Left renal pelvis (tissue), 4 donors: ENCODE data around the gene CDC42EP1. TPM values are rescaled to one million over a fixed set of nuclear protein-coding genes. Genes with fewer than 3 reads are reported as not detected.
A peak's percentile ranks its signal among the peaks of the same experiment; 100 is the strongest.
"Not testable (repeated sequence)": the region's sequence is repeated elsewhere in the genome, so short reads cannot be mapped to it uniquely, and the experiment has no call there.

Source experiments
- DNase-seq, 4 donors: peaks; one replicate each; pipeline ENCODE4 v3.0.0-alpha.2; 2013; ENCODE audit warnings: low read depth in 4 of 4, low spot score in 3 of 4
- polyA plus RNA-seq, 4 donors: library from polyadenylated mRNA; unstranded; fragments of 120-200 nt; gene quantifications; one replicate each; pipeline ENCODE4 v1.2.1, GENCODE V29; 2013; ENCODE audit not compliant: insufficient read length in 4 of 4

The CDC42EP1 gene
- polyA plus RNA-seq, 4 donors: 35.3 to 71.5 (median 53.8) TPM

DNA sequence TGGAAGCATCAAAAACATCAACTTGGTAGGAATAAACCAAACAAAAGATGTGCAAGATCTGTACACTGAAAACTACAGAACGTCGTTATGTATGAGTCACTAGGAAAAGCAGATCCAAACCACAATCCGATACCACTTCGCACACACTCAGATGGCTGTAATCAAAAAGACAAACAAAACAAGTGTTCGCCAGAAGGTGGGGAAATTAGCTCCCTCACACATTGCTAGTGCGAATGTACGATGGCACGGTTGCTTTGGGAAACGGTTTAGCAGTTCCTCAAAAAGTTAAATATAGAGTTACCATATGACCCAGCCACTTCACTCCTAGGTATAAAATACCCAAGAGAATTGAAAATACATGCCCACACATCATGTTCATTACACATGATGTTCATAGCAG lies 26.3 kb upstream of the CDC42EP1 start:
- no peak for DNase-seq

DNA sequence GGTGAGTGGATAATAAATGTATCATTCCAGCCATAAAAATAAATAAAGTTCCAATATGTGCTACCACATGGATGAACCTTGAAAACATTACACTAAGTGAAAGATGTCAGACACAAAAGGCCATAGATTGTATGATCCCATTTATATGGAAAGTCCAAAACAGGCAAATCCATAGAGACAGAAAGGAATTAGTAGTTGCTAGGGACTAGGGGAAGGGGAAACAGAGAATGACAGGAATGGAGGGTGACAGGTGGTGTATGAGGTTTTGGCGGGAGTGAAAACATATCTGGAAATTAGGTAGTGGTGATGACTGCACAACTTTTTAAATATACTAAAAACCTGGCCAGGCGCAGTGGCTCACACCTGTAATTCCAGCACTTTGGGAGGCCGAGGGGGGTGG lies 25.8 kb upstream of the CDC42EP1 start:
- DNase-seq: no peak

DNA sequence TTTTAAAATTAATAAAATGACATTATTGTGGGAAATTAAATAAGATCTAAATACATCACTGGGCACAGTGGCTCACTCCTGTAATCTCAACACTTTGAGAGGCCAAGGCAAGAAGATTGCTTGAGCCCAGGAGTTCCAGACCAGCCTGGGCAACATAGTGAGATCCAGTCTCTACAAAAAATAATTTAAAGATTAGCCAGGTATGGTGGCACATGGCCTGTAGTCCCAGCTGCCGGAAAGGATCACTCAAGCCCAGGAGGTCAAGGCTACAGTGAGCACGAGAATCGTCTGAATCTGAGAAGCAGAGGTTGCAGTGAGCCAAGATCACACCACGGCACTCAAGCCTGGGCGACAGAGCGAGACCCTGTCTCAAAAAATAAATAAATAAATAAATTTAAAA lies 25.1 kb upstream of the CDC42EP1 start:
- DNase-seq: no peak

DNA sequence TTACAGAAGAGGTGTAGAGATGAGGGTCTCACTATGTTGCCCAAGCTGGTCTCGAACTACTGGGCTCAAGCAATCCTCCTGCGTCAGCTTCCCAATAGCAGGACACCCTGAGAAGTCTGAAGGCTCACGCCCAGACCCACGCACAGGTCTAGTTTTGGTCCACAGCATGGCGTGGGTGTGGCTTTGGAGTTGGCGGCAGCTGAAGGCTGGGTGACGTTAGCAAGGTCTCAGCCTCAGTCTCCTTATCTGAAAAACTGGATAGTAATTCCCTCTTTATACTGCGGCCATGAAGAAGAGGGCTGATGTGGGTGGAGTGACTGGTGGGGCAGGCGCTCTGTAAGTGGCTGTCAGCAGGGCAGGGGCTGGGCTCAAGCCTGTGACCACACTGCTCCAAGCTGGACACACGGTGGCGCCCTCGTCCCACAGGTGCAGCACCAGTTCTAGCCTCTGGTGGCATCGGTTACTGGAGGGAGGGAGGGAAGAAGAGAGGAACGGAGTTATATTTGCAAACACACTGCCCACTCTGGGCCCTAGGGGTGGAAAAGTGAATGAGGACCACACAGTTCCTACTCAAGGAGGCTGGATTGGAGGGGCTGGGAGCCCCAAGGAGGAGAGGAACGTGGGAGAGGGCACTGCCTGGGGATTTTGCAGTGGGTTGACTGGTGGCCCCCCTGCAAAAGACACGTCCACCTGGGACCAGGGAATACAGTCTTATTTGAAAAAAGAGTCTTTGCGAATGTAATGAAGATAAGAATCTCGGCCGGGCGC lies 21.5 kb upstream of the CDC42EP1 start:
- DNase-seq: peak in 3 of 4 donors; percentile 82 to 88 (median 86)

DNA sequence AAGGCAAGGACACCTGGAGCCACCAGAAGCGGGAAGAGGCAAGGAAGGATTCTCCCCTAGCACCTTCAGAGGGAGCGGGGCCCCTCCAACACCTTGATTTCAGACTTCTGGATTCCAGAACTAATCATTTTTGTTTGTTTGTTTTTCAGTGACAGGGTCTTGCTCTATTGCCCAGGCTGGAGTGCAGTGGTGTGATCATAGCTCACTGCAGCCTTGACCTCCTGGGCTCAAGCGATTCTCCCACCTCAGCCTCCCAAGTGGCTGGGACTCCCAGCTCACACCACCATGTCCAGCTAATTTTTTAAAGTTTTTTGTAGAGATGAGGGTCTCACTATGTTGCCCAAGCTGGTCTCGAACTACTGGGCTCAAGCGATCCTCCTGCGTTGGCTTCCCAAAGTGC lies 20.5 kb upstream of the CDC42EP1 start:
- DNase-seq: not testable (repeated sequence)

DNA sequence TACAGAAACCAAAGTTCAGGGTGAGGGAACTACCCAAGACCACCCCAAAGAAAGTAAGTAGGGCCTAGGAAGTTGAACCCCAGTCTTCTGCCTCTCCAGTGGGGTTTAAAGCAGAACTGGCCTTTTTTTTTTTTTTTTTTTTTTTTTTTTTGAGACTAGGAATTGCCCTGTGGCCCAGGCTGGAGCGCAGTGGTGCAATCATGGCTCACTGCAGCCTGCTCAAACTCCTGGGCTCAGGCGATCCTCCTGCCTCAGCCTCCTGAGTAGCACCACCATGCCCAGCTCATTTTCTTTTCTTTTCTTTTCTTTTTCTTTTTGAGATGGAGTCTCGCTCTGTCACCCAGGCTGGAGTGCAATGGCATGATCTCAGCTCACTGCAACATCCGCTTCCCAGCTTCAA lies 17.9 kb upstream of the CDC42EP1 start:
- not testable (repeated sequence) for DNase-seq

DNA sequence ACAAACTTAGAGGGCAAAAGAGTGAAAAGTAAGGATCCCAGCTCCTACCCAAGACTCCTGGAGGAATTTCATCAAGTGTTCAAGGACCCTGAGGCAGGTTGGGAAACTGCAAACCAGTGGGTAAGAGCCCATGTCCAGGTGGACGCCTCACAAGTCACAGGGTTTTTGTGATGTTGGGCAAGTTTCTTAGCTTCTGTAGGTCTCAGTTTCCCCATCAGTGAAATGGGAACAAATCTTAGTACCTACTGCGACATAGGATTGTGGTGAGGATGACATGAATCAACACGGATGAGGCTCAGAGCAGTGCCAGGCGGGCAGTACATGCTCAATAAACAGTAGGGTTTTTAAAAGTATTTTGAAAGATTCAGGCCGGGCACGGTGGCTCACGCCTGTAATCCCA lies 17.3 kb upstream of the CDC42EP1 start:
- DNase-seq: no peak

DNA sequence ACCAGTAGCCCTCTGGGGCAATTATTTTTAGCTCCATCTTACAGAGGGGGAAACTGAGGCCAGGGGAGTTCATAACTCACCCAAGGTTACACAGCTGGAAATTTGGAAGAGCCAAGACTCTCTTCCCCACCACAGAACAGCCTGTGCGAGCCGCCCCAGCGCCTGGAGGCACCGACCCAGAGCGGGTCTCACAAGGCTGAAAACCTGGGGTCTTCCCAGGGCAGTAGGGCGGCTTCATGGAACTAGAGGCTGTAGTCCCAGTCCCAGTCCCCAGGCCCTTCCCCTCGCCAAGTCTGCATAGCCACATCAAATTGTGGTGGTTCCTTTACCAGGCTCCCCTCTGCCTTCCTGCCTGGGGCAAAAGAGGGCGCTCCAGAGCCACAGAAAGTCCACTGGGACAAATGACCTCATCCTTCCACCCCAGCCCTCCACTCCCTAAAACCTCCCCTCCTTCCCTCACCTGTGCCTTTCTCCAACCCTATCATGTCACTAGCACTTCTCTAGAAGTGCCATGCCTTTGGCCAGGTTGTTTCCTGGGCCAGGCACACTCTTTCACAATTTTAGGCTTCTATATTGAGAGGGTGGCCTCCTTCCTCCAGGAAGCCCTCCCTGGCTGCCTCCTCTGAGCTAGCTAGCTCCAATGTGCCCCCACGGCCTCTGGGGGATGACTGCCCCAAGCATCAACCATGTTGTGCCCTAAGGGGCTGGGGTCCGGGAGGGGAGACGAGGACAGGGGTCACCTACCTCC lies 15.2 kb upstream of the CDC42EP1 start:
- DNase-seq: no peak

DNA sequence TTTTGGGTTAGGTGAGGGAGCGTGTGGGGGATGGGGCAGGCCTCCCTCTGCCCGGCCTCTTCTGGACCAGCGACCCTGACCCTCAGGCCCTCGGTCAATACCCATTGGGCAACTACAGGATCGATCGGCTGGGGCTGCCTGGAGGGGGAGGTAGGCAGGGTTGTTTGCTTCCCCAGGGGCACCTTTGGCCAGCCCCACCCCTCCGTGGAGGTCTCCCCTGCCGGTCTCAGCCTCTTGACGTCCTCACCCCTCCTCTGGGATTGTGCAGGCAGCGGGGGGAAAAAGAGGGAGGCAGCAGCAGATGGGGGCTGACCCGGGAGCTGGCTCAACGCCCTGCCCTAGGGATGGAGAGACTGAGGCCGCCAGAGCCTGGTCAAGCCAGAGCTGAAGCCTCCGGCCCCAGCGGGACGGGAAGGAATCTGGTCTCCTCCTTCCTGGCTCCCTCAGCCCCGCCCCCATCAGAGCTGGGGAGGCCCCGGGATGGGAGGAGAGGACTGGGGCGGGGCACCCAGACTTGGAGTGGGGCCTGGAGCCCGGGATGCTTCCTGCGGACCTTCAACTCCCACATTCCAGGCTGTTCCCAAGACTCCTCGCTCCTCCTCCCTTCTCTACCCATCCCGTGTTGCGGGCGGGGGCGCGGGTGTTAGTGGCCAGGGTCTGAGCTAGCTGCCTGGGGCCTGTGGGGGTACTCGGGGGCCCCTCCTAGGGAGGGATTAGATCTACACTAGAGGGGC lies 14.4 kb upstream of the CDC42EP1 start:
- peak; percentile 84 to 90 (median 88) for DNase-seq

DNA sequence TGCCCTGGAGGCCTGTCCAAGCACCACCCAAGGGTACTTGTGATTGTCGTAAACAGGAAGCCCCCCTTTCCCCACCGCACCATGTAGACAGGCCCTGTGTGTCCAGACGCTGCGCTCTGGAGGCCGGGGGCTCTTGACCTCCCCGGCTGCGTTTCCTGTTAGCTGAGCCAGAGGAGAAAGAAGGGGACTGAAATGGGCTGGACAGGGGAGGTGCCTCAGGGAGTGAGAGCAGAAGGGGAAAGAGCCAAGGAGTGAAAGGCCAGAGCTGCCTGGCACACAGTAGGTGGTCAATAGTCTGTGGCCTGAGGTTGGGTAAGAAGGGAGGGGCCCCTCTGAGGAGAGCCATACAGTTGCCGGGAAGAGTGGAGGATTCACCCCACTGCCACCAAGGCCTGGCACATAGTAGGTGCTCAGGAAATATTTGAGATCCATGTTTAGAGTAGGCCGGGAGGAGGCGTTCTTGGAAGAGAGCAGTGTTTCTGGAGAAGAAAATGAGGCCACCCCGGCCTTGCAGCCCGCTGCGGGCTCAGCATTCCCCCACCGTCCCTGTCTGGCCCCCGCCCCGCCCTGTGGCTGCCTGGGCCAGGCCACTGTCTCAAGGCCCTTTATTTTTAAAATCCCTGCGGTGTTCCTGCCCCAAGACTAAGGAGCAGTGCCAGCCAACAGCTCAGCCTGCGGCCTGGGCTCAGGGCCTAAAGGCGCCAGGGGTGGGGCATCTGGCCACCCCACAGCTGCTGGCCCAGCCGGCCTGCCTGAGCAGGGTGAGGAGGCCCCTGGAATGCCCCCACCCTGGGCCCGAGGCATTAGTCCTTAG lies 13.6 kb upstream of the CDC42EP1 start:
- DNase-seq: peak in 2 of 4 donors; percentile 83 to 84

DNA sequence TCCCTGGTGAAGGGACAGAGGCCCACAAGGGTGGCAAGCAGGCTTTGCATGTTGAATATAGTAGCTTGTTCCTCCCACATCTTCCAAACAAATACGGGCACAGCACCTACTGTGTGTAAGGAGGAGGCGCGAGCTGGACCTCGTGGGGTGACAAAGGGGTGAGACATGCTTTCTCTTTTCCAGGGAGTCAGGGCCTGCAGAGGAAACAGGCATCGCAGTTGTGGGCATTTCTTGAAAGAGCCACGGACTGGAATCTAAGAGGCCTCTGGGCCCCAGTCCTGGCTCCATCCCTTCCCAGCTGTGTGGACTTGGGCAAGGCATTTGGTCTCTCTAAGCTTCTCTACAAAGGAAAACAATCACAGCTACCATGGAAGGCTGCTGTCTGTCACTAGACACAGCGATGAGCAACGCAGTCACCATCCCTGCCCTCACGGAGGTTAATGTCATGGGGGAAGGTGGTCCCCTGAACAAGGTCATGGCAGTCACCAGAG lies 13.0 kb upstream of the CDC42EP1 start:
- DNase-seq: no peak

DNA sequence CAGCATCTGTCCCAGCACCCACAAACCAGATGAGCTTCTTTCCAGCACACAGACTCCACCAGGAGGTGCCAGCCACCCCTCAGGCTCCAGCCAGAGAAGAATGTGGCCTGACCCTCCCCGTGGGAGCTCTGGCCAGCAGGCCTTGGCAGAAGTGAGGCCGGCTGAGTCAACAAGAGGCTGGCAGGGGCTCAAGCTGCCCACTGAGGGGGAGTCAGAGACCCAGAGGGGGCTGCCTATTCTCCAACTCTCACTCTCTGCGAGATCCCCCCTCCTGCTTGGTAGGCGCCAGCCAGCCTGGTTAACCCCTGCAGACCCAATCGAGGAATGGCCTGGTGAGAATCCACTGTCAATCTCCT lies 10.6 kb upstream of the CDC42EP1 start:
- peak in 2 of 4 donors; percentile 58 to 75 for DNase-seq

DNA sequence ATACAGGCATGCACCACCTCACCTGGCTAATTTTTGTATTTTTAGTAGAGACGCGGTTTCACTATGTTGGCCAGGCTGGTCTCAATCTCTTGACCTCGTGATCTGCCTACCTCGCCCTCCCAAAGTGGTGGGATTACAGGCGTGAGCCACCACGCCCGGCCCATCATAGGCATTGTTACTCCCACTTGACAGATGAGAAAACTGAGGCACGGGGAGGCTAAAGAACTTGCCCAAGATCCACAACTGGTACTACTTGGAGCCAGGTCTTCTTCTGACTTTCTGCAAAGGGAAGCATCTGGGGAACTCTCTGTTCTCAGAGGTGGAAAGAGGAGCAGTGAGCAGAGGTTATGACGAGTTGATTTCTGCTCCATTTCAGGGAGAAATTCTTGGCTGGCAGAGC lies 9.4 kb upstream of the CDC42EP1 start:
- DNase-seq: not testable (repeated sequence)

DNA sequence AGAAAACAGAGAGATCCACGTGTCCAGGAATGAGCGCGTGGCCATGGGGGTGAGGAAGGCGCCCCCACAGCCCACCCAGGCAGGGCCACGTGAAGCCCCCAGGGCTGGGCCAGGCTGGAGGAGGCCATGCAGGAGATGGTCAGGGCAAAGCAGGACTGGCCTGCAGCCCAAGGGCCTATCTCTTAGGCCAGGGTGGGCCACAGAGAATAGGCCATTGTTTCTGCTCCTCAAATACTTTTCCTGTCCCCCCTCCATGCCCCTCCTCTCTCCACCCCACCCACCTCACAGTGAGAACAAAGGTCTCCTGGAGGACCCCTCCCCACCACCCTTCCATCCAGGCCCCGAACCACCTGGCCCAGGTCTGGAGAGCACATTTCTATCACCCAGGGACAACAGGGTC lies 8.3 kb upstream of the CDC42EP1 start:
- no peak for DNase-seq

DNA sequence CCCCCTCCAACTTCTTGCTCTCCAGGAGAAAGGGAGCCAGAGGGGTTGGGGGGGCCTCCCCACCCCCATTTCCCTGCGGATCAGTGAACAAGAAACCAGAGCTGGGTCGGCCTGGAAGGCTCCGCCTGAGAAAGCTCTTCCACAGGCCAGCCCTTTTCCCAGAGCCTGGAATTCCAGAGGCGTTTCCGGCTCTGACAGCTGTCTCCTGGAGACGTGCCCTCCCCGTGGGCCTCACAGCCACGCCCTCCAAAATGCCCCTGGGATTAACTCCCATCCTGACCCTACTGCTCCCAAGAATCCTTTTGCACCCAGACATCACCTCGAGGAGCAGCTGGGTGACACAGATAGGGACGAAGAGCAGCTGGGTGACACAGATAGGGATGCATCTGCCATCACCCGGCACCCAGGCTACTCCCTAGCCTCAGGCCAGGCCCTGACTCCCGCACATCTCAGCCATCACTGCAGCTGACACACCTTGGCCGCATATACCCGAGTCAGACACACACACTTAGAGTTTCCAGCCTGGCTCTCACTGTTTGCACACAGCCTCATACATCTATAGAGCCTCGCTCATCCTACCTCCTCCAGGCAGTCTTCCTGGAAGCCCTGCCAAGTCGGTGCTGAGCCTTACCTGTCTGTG lies 7.6 kb upstream of the CDC42EP1 start:
- peak in 3 of 4 donors; percentile 76 to 87 (median 82) for DNase-seq

DNA sequence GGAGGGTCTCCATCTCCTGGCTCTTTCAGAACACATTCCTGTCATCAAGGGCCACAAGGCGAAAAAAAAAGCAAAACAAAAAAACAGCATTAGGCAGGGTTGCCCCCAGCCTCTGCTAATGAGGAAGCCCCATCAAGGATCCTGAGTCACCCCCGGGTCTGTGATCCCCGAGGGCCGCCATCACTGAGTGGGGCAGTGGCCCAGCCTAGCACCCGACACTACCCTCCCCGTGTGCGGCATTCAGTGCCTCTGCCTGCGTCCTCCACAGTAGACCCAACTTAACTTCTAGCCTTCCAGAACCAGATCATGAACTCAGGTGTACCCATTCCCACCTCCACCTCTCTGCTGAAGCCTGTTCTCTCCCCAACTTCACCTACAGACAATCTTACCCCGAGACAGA lies 6.6 kb upstream of the CDC42EP1 start:
- DNase-seq: no peak

DNA sequence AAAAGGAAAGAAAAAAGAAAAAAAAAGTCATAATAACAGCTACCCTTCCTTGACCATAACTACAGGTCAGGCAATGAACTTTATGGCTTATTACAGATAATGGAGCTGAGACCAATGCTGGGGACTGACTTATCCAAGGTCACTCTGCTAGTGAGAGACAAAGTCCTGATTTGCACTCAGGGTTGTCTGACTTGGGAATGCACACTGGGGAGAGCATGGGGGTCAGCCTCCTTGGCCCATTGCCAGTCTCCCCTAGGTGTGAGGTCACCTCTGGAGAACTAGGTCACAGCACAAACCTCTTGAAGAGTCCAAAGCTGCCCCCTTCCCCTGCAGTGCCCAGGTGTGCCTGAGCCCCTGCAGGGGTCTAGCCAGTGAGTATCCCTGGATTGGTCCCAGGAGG lies 5.3 kb upstream of the CDC42EP1 start:
- no peak for DNase-seq

DNA sequence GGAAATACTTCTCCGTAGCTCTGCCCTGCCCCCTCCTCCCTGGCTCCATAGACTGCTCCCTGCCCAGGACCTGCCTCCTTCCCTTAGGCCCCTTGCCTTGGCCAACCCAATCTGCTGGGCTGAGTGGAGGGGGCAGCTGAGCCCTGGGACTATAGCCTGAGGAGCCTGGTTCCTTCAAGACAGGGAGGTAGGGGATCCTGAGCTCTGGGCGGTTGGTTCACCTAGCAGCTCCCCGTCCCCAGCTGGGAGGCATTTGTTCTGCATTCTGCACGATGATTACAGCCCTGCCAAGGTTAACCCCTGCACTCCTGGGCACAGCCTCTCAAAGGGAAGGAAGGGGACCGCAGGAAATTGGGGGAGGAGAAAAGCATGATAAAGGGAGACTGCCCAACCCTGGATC lies 3.6 kb upstream of the CDC42EP1 start:
- no peak for DNase-seq

DNA sequence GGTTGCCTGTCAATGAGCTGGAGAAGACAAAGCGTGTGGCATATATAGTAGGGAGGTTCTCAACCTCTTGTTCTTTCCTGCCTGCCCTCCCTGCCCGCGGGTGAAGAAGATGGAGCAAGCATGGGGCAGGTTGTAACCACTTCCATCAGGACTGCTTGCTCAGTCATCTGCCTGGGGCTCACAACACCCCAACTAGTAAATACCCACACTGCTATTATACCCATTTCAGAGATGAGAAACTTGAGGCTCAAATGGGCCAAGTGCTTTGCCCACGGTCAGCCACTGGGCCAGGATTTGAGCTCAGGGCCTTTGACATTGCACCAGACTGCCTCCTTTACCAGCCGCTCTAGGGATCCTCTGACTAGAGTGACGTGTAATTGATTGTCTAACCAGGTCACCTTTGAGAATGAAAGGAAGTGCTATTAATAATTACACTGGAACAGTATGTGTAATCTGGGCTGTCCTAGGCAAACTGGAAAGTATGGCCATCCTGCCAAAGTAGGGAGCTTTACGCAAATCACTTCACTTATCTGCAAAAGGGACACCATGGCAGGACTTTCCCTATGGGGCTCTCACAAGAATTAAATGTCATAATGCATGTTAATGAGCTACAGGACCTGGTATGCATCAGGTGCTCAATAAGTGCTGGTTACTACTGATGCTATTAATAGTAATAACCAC lies 2.8 kb upstream of the CDC42EP1 start:
- no peak for DNase-seq
